Measurements from ENCODE around the gene ARHGAP40. TPM values are rescaled to one million over a fixed set of nuclear protein-coding genes. Genes with fewer than 3 reads are reported as not detected.
A peak's percentile ranks its signal among the peaks of the same experiment; 100 is the strongest.
"Not testable (repeated sequence)": the region's sequence is repeated elsewhere in the genome, so short reads cannot be mapped to it uniquely, and the experiment has no call there.

The ARHGAP40 gene
- total and polyA plus RNA-seq, 9 of the 15 experiments (the other 6 are each of a cell fraction or from before 2014, with no cell fraction given), result not detected

DNA sequence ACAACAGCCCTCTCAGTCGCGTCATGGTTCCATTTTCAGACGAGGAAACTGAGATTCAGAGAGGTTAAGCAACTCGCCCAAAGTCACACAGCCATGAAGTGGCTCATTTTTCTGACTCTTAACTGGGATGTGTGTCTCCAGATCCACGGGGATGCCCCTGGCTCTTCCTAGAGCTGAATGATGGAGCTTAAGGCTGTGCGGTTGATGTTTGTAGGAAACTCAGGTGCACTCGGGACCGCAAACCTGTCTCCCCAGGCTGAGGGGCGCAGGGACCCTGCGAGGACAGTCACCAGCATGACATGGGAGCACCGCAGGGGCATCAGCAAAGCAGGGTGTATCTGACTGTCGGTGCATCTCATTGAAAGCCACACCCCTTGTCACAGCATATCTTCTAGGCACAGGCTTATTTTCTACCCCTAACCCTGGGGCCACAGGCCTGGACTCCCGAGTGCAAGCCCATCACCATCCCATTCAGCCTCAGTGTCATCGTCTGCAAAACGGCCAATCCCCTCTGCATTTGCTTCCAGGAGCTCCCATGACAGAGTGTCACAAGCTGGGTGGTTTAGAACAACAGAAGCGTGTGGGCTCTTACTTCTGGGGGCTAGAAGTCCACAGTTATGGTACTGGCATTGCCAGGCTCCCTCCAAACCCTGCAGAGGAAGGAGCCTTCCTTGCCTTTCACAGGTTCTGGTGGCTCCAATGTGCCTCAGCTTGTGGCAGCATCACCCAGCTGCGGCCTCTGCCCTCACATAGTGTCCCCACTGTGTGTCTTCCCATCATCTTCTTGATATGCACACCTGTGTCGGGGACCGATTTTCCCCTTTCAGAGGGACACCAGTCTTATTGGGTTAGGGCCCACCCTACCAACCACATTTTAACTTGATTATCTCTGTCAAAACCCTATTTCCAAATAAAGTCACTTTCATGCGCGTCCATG is 9.9 kb upstream of the ARHGAP40 start:
- 0 out of 2 replicates have a peak, but pooled peaks have one; percentile 30 for TF ChIP-seq SMARCA5 (IDR thresholded peaks at IDR 0.05)
- TF ChIP-seq ZFP36 (IDR thresholded peaks at IDR 0.05; ENCODE audit: low read depth, low read length, partially characterized antibody), result peak; percentile 79
- TF ChIP-seq KDM1A (IDR thresholded peaks at IDR 0.05), result 0 out of 4 replicates have a peak, but pooled peaks of 1 of the 2 experiments have one; percentile 10
- peak; percentile 92 for TF ChIP-seq RBM25 (IDR thresholded peaks at IDR 0.05; ENCODE audit: low read depth, low read length, severe bottlenecking)
- TF ChIP-seq, protein P1, sequence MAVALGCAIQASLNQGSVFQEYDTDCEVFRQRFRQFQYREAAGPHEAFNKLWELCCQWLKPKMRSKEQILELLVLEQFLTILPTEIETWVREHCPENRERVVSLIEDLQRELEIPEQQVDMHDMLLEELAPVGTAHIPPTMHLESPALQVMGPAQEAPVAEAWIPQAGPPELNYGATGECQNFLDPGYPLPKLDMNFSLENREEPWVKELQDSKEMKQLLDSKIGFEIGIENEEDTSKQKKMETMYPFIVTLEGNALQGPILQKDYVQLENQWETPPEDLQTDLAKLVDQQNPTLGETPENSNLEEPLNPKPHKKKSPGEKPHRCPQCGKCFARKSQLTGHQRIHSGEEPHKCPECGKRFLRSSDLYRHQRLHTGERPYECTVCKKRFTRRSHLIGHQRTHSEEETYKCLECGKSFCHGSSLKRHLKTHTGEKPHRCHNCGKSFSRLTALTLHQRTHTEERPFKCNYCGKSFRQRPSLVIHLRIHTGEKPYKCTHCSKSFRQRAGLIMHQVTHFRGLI (CRISPR knock-in tag; IDR thresholded peaks at IDR 0.05), result no peak
- TF ChIP-seq BCOR (IDR thresholded peaks at IDR 0.05), result peak; percentile 74; the same call in 1 of the 2 replicates
- no peaks in the 10 kb centered on the region for H3K9me3 ChIP-seq (replicated peaks; ENCODE audit: control insufficient read depth, insufficient read depth, low read depth, low read length)
- DNase-seq (ENCODE audit: extremely low read depth in 1 of 4, low spot score in 3 of 4) (no peak), FAIRE-seq (no peak), ATAC-seq (peak; percentile 53; the same call in 2 of the 3 replicates)
- in situ Hi-C loops (cut with MboI), result no loop called here
- peaks cover 18 to 51% of the 10 kb centered on the region in 2 experiments; a peak in 4 of 5 replicates for H3K27me3 ChIP-seq (ENCODE audit: control insufficient read depth in 2 of 2, insufficient read depth in 2 of 2, low read length in 2 of 2)
- H3K4me1 ChIP-seq (replicated peaks in 1 of 2; ENCODE audit: control insufficient read depth in 2 of 2, insufficient read depth in 2 of 2, low read length in 2 of 2), result peaks cover 0 to 5% of the 10 kb centered on the region in 2 experiments; a peak in 3 of 5 replicates
- no peak overlapping the region for H3K27ac ChIP-seq (ENCODE audit: extremely low read depth, low read depth, low read length)
- no peaks in the 10 kb centered on the region for H3K36me3 ChIP-seq (ENCODE audit: control insufficient read depth, insufficient read depth, low read length)
- H3K9ac ChIP-seq (ENCODE audit: insufficient read depth in 1 of 2, low read depth in 2 of 2, low read length in 2 of 2), result no peak overlapping the region
- intact Hi-C loops (cut with micrococcal nuclease), result no loop called here
- ChIA-PET POLR2A (interaction anchor here (0.6 kb wide), 1 partner anchor 14 kb away, joined by 3 read pairs; no protein-coding TSS in a partner anchor), CTCF (ENCODE audit: low intra/inter-chr PET ratio) (no interaction called here)
- no peak overlapping the region for H3K4me3 ChIP-seq
- H4K20me1 ChIP-seq (replicated peaks; ENCODE audit: control insufficient read depth, insufficient read depth, low read length), result no peaks in the 10 kb centered on the region
- BruUV-seq (replicated peaks), result no TSS peak
- H2AFZ ChIP-seq (ENCODE audit: low read depth, low read length), result no peak overlapping the region
- H3K9me1 ChIP-seq (ENCODE audit: control insufficient read depth, insufficient read depth, low read length), result no peaks in the 10 kb centered on the region
- 16% methylated on average over 21 of the region's 21 CpGs for WGBS (ENCODE audit: insufficient coverage, low coverage, missing lambda C conversion rate)
- no peak overlapping the region; the same call in 1 of the 2 replicates for H3K4me2 ChIP-seq (ENCODE audit: insufficient read depth, low read length)
- H3K79me2 ChIP-seq (ENCODE audit: control insufficient read depth, insufficient read depth, low read length), result no peaks in the 10 kb centered on the region

DNA sequence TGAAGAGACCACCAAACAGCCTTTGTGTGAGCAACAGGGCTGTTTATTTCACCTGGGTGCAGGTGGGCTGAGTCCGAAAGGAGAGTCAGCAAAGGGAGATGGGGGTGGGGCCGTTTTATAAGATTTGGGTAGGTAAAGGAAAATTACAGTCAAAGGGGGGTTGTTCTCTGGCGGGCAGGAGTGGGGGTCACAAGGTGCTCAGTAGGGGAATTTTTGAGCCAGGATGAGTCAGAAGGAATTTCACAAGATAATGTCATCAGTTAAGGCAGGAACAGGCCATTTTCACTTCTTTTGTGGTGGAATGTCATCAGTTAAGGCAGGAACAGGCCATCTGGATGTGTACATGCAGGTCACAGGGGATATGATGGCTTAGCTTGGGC is 9.2 kb upstream of the ARHGAP40 start:
- CTCF ChIA-PET (ENCODE audit: low intra/inter-chr PET ratio), result not testable (repeated sequence)
- POLR2A ChIA-PET, result interaction anchor here (0.6 kb wide), 1 partner anchor 14 kb away, joined by 3 read pairs; no protein-coding TSS in a partner anchor
- WGBS (ENCODE audit: insufficient coverage, low coverage, missing lambda C conversion rate), result 4% methylated on average over 2 of the region's 3 CpGs

DNA sequence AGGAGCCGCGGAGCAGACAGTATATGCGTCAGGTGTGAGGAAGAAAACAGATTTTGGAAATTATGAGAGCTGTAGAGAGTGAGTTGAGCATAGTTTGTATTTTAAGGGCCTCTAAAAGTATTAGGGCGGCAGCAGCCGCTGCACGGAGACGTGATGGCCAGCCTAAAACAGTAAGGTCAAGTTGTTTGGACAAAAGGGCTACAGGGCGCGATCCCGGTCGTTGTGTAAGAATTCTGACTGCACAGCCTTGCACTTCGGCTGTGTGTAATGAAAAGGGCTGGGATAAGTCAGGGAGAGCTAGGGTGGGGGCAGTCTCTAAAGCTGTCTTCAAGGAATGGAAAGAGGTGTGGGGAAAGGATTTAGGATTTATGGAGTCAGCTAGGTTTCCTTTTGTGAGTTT is 7.3 kb upstream of the ARHGAP40 start:
- ATAC-seq; H3K36me3 ChIP-seq (ENCODE audit: control insufficient read depth, insufficient read depth, low read length); H3K79me2 ChIP-seq (ENCODE audit: control insufficient read depth, insufficient read depth, low read length); BruUV-seq (replicated peaks); intact Hi-C loops (cut with micrococcal nuclease); H2AFZ ChIP-seq (ENCODE audit: low read depth, low read length); FAIRE-seq; CTCF ChIA-PET (ENCODE audit: low intra/inter-chr PET ratio); DNase-seq (ENCODE audit: extremely low read depth in 1 of 4, low spot score in 3 of 4); H3K9me1 ChIP-seq (ENCODE audit: control insufficient read depth, insufficient read depth, low read length); H3K4me3 ChIP-seq; H3K9ac ChIP-seq (ENCODE audit: insufficient read depth in 1 of 2, low read depth in 2 of 2, low read length in 2 of 2); H3K27ac ChIP-seq (ENCODE audit: extremely low read depth, low read depth, low read length); H4K20me1 ChIP-seq (replicated peaks; ENCODE audit: control insufficient read depth, insufficient read depth, low read length); H3K4me2 ChIP-seq (ENCODE audit: insufficient read depth, low read length); in situ Hi-C loops (cut with MboI); H3K4me1 ChIP-seq (replicated peaks in 1 of 2; ENCODE audit: control insufficient read depth in 2 of 2, insufficient read depth in 2 of 2, low read length in 2 of 2); POLR2A ChIA-PET; H3K9me3 ChIP-seq (replicated peaks; ENCODE audit: control insufficient read depth, insufficient read depth, low read depth, low read length): not testable (repeated sequence)
- 20% methylated on average over 12 of the region's 12 CpGs for WGBS (ENCODE audit: insufficient coverage, low coverage, missing lambda C conversion rate)
- peaks cover 13 to 36% of the 10 kb centered on the region in 2 experiments; a peak in 4 of 5 replicates for H3K27me3 ChIP-seq (ENCODE audit: control insufficient read depth in 2 of 2, insufficient read depth in 2 of 2, low read length in 2 of 2)

More for the DNA sequence above, 9.2 kb upstream of the ARHGAP40 start:
- H3K9ac ChIP-seq (ENCODE audit: insufficient read depth in 1 of 2, low read depth in 2 of 2, low read length in 2 of 2); BruUV-seq (replicated peaks); H3K27ac ChIP-seq (ENCODE audit: extremely low read depth, low read depth, low read length); in situ Hi-C loops (cut with MboI); H3K9me1 ChIP-seq (ENCODE audit: control insufficient read depth, insufficient read depth, low read length); H3K36me3 ChIP-seq (ENCODE audit: control insufficient read depth, insufficient read depth, low read length); ATAC-seq; FAIRE-seq; H3K4me3 ChIP-seq; DNase-seq (ENCODE audit: extremely low read depth in 1 of 4, low spot score in 3 of 4); H3K79me2 ChIP-seq (ENCODE audit: control insufficient read depth, insufficient read depth, low read length); H3K9me3 ChIP-seq (replicated peaks; ENCODE audit: control insufficient read depth, insufficient read depth, low read depth, low read length); H3K4me1 ChIP-seq (replicated peaks in 1 of 2; ENCODE audit: control insufficient read depth in 2 of 2, insufficient read depth in 2 of 2, low read length in 2 of 2); H4K20me1 ChIP-seq (replicated peaks; ENCODE audit: control insufficient read depth, insufficient read depth, low read length); H3K4me2 ChIP-seq (ENCODE audit: insufficient read depth, low read length); intact Hi-C loops (cut with micrococcal nuclease); H2AFZ ChIP-seq (ENCODE audit: low read depth, low read length): not testable (repeated sequence)
- peaks cover 13 to 51% of the 10 kb centered on the region in 2 experiments; a peak in 4 of 5 replicates for H3K27me3 ChIP-seq (ENCODE audit: control insufficient read depth in 2 of 2, insufficient read depth in 2 of 2, low read length in 2 of 2)

All from K562 (cell line).